Stomach (tissue), 9 donors: ENCODE data around the gene SCNN1B. TPM values are rescaled to one million over a fixed set of nuclear protein-coding genes. Genes with fewer than 3 reads are reported as not detected.
A peak's percentile ranks its signal among the peaks of the same experiment; 100 is the strongest.
"Not testable (repeated sequence)": the region's sequence is repeated elsewhere in the genome, so short reads cannot be mapped to it uniquely, and the experiment has no call there.

Experiments used
- DNase-seq, 2 donors: peaks; one replicate each; pipeline versions ENCODE4 v3.0.0 to v3.0.0-alpha.2; 2013 to 2019
- H3K27ac ChIP-seq, 5 donors: fragments of 200-600 bp in 4 of 5; sonication (generic) in 4 of 5; one replicate each; pipeline ENCODE4 v1.5.1; 2013 to 2019; ENCODE audit warnings: mild to moderate bottlenecking in 1 of 5, moderate library complexity in 1 of 5
- H3K27me3 ChIP-seq, 3 donors: fragments of 200-600 bp; sonication (generic); one replicate each; pipeline ENCODE4 v1.5.1; 2017 to 2019; ENCODE audit warnings: mixed run types in 1 of 3
- H3K36me3 ChIP-seq, 4 donors: fragments of 200-600 bp; sonication (generic); 1 replicate in 3 of 4; 2 replicates in 1 of 4; pipeline ENCODE4 v1.5.1; 2016 to 2019
- H3K4me1 ChIP-seq, 4 donors: fragments of 200-600 bp; sonication (generic); one replicate each; pipeline ENCODE4 v1.5.1; 2016 to 2019
- H3K4me3 ChIP-seq, 4 donors: fragments of 200-600 bp; sonication (generic) in 3 of 4; one replicate each; pipeline ENCODE4 v1.5.1; 2016 to 2019; ENCODE audit warnings: mild to moderate bottlenecking in 1 of 4
- H3K9me3 ChIP-seq, 4 donors: fragments of 200-600 bp; sonication (generic); one replicate each; pipeline ENCODE4 v1.5.1; 2016 to 2019
- EP300 ChIP-seq: sonication (generic); formaldehyde crosslinking; IDR thresholded peaks from one replicate; pipeline ENCODE4 v1.6.1; 2017; ENCODE audit warnings: antibody characterized with exemption
- POLR2A ChIP-seq, 4 donors: fragments of 450-650 bp; IDR thresholded peaks; one replicate each; pipeline ENCODE4 v1.6.1; 2016; ENCODE audit warnings: antibody characterized with exemption in 4 of 4, control low read depth in 2 of 4, mild to moderate bottlenecking in 1 of 4, moderate library complexity in 1 of 4
- POLR2AphosphoS5 ChIP-seq, 3 donors: sonication (generic); formaldehyde crosslinking; IDR thresholded peaks; one replicate each; pipeline ENCODE4 v1.6.1; 2016; ENCODE audit warnings: antibody characterized with exemption in 3 of 3
- WGBS, 5 donors: extraction: QIAGEN DNeasy Blood & Tissue Kit in 3 of 5; methylation state at CpG; one replicate each; pipeline versions ENCODE4 v1.1.5 to v1.1.7; 2013 to 2018; 5-methylcytosine and 5-hydroxymethylcytosine counted together
- intact Hi-C: fragments of 100-400 bp; cut with DNase I; formaldehyde crosslinking; loops from one replicate; pipeline ENCODE4 v1.15.1; 2023; ENCODE audit warnings: low total_unique reads
- polyA plus RNA-seq, 3 donors: library from polyadenylated mRNA; stranded (reverse); fragments of 200-250 nt; gene quantifications; one replicate each; pipeline ENCODE4 v1.2.3, GENCODE V29; 2013
- total RNA-seq, 5 donors: library from RNA; depleted of rRNA; stranded (reverse); fragments of >200 nt; gene quantifications; one replicate each; pipeline versions ENCODE4 v1.1.0 to v1.2.3, GENCODE V29; 2014 to 2016
- TF ChIP-seq, protein P1 (sequence below), 7 experiments: fragments of 450-650 bp in 4 of 7; fragments of 200-600 bp in 3 of 7; sonication (generic) in 3 of 7; IDR thresholded peaks; one replicate each; pipeline ENCODE4 v1.5.1; 2016 to 2019; ENCODE audit warnings: antibody characterized with exemption in 7 of 7, control low read depth in 2 of 7, mild to moderate bottlenecking in 1 of 7
- donor health status: healthy with polysubstance abuse.
- donor health status: Bipolar disorder and iron deficiency.
- donor health status: healthy.

SCNN1B gene
- total and polyA plus RNA-seq, 8 donors, result 4.1 to 97.3 (median 21.8) TPM

DNA sequence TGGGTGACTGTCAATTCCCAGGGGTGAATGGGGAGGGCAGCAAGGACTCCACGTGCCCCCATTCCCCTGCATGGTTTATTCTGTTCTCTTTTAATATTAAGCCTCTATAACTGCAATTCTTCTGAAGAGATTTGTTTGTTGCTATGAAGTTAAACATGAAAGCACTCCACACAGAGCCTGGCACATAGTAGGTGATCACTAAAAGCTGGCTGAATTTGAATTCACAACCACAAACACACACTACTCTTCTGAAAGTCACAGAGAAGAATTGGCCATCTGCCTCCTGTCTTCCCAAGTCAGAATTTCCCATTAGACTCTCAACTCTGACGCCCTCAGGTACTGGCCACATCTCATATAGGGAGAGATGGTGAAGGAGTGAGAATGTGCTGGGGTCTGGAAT, 95.4 kb downstream of the SCNN1B start:
- Histone ChIP-seq H3K27ac (no peak overlapping the region), H3K9me3 (no peaks in the 10 kb centered on the region), H3K27me3 (no peaks in the 10 kb centered on the region), H3K4me1 (peaks cover 0 to 5% (median 2%) of the 10 kb centered on the region in 4 donors), H3K36me3 (peaks cover 29 to 99% (median 97%) of the 10 kb centered on the region in 4 donors), H3K4me3 (no peak overlapping the region)
- intact Hi-C loops, result no loop called here
- WGBS, 5 donors, result 89 to 96% (median 95%) methylated on average over 2 of the region's 2 CpGs
- DNase-seq, result no peak
- no peak for TF ChIP-seq POLR2AphosphoS5 (IDR thresholded peaks at IDR 0.05)

DNA sequence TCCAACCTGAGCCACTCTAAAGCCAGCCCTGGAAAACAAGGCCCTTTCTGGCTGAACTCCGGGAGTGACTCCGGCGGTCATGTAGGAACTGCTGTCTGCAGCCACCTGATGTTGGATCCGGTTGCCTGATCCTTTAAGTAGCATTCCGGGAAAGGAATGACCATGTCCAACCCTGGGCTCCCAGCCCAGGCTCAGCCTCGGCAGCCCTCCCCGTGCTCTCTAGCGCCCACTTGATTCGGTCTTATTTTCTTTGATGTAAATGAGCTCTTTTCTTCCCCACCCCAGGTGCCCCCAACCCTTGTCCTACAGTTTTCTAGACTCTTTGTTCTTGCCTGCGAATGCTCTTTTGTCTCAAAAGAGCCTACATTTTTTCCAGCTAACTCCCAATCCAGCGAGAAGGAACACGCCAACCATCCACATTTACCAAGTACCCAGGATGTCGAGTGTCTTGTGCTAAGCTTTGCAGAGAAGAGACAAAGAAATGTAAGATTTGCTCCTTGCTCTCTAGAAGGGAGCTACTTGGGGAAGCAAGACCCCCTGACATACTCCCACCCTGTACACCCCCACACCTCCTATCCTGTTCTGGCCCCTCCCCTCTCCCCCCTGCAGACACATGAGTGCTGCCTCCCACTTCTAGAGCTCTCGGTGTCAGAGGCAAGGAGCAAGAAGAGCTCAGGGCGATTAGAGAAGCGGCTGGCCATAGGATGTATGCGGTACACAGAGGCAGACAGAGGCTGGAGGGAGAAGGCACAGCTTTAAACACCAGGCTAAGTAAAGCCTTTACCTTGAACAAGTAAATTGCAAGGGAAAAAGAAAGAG, 97.1 kb downstream of the SCNN1B start:
- Histone ChIP-seq H3K27me3 (no peaks in the 10 kb centered on the region), H3K4me1 (peaks cover 0 to 10% (median 4%) of the 10 kb centered on the region in 4 donors), H3K36me3 (peaks cover 25 to 100% (median 99%) of the 10 kb centered on the region in 4 donors), H3K9me3 (no peaks in the 10 kb centered on the region), H3K27ac (peak overlapping the region in 3 of 5 donors; percentile 30 to 49 (median 33)), H3K4me3 (no peak overlapping the region)
- 69 to 82% (median 79%) methylated on average over 16 to 17 of the region's 17 CpGs for WGBS, 5 donors
- intact Hi-C loops, result no loop called here
- no peak for TF ChIP-seq POLR2A (IDR thresholded peaks at IDR 0.05)
- no peak for TF ChIP-seq EP300
- TF ChIP-seq POLR2AphosphoS5 (IDR thresholded peaks at IDR 0.05), result peak in 2 of 3 donors; percentile 29 to 54
- DNase-seq, result peak in 1 of 2 donors; percentile 29

GRCh38 chr16:23400447-23400846, 98.3 kb downstream of the SCNN1B start:
- H3K4me1 ChIP-seq, result peaks cover 0 to 17% (median 6%) of the 10 kb centered on the region in 4 donors
- H3K9me3 ChIP-seq, intact Hi-C loops, H3K4me3 ChIP-seq, H3K27me3 ChIP-seq, H3K27ac ChIP-seq, DNase-seq: not testable (repeated sequence)
- H3K36me3 ChIP-seq, result peaks cover 34 to 100% (median 100%) of the 10 kb centered on the region in 4 donors
- 83 to 95% (median 89%) methylated on average over 6 to 7 of the region's 7 CpGs for WGBS, 5 donors

DNA sequence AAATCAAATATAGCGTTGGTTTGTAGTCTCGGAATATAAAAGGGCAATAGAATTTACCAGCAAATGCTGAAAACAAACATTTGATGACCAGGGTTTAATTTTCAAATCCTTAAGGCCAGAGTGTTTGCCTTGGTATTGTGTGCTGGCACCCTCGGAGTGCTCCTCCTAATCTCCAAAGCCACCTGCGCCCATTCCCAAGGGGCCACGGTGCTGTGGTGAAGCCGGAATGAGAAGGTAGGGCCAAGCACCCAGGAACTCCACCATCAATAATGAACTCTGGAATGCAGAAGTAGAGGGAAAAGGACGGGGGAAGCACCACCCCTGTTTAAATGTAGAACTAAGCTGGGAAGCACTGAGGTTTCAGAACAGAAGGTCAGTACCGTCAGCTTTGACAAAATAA, 99.0 kb downstream of the SCNN1B start:
- H3K27ac ChIP-seq, result no peak overlapping the region
- 76 to 91% (median 87%) methylated on average over 8 of the region's 8 CpGs for WGBS, 5 donors
- no peaks in the 10 kb centered on the region for H3K9me3 ChIP-seq
- no peak overlapping the region for H3K4me3 ChIP-seq
- peaks cover 39 to 100% (median 100%) of the 10 kb centered on the region in 4 donors for H3K36me3 ChIP-seq
- TF ChIP-seq, protein P1, sequence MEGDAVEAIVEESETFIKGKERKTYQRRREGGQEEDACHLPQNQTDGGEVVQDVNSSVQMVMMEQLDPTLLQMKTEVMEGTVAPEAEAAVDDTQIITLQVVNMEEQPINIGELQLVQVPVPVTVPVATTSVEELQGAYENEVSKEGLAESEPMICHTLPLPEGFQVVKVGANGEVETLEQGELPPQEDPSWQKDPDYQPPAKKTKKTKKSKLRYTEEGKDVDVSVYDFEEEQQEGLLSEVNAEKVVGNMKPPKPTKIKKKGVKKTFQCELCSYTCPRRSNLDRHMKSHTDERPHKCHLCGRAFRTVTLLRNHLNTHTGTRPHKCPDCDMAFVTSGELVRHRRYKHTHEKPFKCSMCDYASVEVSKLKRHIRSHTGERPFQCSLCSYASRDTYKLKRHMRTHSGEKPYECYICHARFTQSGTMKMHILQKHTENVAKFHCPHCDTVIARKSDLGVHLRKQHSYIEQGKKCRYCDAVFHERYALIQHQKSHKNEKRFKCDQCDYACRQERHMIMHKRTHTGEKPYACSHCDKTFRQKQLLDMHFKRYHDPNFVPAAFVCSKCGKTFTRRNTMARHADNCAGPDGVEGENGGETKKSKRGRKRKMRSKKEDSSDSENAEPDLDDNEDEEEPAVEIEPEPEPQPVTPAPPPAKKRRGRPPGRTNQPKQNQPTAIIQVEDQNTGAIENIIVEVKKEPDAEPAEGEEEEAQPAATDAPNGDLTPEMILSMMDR (IDR thresholded peaks at IDR 0.05), result no peak
- TF ChIP-seq POLR2AphosphoS5 (IDR thresholded peaks at IDR 0.05) (no peak), EP300 (no peak), POLR2A (IDR thresholded peaks at IDR 0.05) (no peak)
- intact Hi-C loops, result no loop called here
- H3K4me1 ChIP-seq, result peaks cover 0 to 17% (median 6%) of the 10 kb centered on the region in 4 donors
- no peak for DNase-seq
- no peaks in the 10 kb centered on the region for H3K27me3 ChIP-seq

DNA sequence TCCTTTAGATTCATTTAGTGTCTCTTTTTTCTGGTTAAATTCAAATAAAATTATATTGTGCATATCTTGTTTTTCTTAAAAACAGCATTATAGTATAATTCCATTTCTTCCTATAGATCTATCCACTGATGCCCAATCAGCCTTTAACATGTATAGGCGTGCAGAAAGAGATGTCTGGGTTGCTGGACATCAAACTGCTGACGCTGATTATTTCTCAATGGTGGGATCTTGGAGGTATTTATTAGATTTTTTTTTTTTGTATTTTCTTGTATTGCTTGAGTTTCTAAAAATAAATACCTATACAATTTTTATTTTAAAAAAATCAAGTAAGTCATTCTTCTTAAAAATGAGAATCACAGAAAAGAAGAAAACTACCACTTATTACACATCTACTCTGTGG, 100.0 kb downstream of the SCNN1B start:
- H3K4me1 ChIP-seq, result peaks cover 0 to 17% (median 6%) of the 10 kb centered on the region in 4 donors
- DNase-seq, result no peak
- TF ChIP-seq POLR2A (IDR thresholded peaks at IDR 0.05) (no peak), EP300 (no peak), POLR2AphosphoS5 (IDR thresholded peaks at IDR 0.05) (no peak)
- TF ChIP-seq, protein P1 (IDR thresholded peaks at IDR 0.05), result no peak
- H3K36me3 ChIP-seq, result peaks cover 37 to 100% (median 100%) of the 10 kb centered on the region in 4 donors
- H3K9me3 ChIP-seq, result no peaks in the 10 kb centered on the region
- H3K27ac ChIP-seq, result no peak overlapping the region
- WGBS, 5 donors, result 95 to 99% (median 96%) methylated on average over 2 of the region's 2 CpGs
- intact Hi-C loops, result no loop called here
- H3K27me3 ChIP-seq, result no peaks in the 10 kb centered on the region
- H3K4me3 ChIP-seq, result no peak overlapping the region
